ENCODE measurements around the gene COL18A1. TPM values are rescaled to one million over a fixed set of nuclear protein-coding genes. Genes with fewer than 3 reads are reported as not detected.

Gene COL18A1
- total and polyA plus RNA-seq, 9 of the 15 experiments (the other 6 are each of a cell fraction or from before 2014, with no cell fraction given) = 0.14 to 16.4 (median 2.0) TPM

DNA sequence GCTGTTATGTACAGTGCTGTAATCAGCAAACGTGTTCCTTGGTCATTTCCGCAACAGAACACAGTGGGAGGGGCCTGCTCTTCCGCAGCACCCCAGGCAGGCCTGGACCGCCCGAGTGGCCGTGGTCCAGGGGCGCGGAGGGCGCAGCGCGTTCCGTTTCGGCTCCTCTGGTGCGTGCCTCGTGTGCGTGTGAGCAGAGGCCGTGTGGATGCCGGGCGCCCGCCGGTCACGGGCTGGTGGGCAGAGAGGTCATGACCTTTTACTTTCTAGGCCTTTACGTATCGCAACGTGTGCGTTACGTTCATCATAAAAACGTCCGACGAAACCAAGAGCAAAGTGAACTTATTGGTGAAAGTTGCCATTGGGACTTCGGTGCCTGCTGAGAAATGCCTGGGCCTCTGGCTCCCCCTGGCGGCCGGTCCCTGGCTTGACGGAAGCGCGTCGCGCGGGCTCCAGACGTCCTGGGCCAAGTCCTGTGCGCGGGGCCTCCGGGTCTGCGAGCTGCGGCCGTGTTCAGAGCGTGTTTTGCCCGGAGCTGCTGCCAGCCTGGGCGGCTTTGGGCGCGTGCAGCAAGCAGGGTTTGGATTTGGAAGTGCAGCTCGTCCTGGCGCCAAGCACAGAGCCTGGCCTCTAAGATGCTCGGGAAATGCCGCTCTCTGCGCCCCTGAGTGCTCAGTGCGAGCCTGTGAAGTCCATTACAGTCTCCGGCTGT, 34.4 kb downstream of the COL18A1 start (continued):
- TF ChIP-seq CC2D1A (IDR thresholded peaks at IDR 0.05) = peak; percentile 88
- peak; percentile 62 for TF ChIP-seq POLR2G (IDR thresholded peaks at IDR 0.05; ENCODE audit: low read depth, low read length)
- no peak for TF ChIP-seq ZNF589 (CRISPR knock-in tag; IDR thresholded peaks at IDR 0.05; ENCODE audit: low read depth)
- TF ChIP-seq SMC3 (conservative IDR thresholded peaks at IDR 0.05; ENCODE audit: insufficient read depth, low read depth, low read length) = peak; percentile 100
- TF ChIP-seq TOE1 (IDR thresholded peaks at IDR 0.05; ENCODE audit: borderline replicate concordance) = no peak
- TF ChIP-seq TOE1 (CRISPR knock-in tag; IDR thresholded peaks at IDR 0.05; ENCODE audit: borderline replicate concordance, low read depth) = peak; percentile 84; the same call in 1 of the 2 replicates
- TF ChIP-seq MBD2 (IDR thresholded peaks at IDR 0.05; ENCODE audit: borderline replicate concordance, low read depth) = no peak
- 0 out of 2 replicates have a peak, but pooled peaks have one; percentile 78 for TF ChIP-seq ZNF12 (CRISPR knock-in tag; IDR thresholded peaks at IDR 0.05)
- TF ChIP-seq MTA3 (IDR thresholded peaks at IDR 0.05; ENCODE audit: borderline replicate concordance) = peak; percentile 87
- TF ChIP-seq ZNF263 (CRISPR knock-in tag; IDR thresholded peaks at IDR 0.05; ENCODE audit: borderline replicate concordance) = peak; percentile 69; the same call in 1 of the 2 replicates
- no peak for TF ChIP-seq FOXP1 (CRISPR knock-in tag; IDR thresholded peaks at IDR 0.05)
- 0 out of 2 replicates have a peak, but pooled peaks have one; percentile 44 for TF ChIP-seq ZNF76 (CRISPR knock-in tag; IDR thresholded peaks at IDR 0.05; ENCODE audit: borderline replicate concordance)
- peak; percentile 50 for TF ChIP-seq HNRNPLL (IDR thresholded peaks at IDR 0.05; ENCODE audit: low read depth, low read length, poor library complexity, severe bottlenecking)
- TF ChIP-seq, protein P1, sequence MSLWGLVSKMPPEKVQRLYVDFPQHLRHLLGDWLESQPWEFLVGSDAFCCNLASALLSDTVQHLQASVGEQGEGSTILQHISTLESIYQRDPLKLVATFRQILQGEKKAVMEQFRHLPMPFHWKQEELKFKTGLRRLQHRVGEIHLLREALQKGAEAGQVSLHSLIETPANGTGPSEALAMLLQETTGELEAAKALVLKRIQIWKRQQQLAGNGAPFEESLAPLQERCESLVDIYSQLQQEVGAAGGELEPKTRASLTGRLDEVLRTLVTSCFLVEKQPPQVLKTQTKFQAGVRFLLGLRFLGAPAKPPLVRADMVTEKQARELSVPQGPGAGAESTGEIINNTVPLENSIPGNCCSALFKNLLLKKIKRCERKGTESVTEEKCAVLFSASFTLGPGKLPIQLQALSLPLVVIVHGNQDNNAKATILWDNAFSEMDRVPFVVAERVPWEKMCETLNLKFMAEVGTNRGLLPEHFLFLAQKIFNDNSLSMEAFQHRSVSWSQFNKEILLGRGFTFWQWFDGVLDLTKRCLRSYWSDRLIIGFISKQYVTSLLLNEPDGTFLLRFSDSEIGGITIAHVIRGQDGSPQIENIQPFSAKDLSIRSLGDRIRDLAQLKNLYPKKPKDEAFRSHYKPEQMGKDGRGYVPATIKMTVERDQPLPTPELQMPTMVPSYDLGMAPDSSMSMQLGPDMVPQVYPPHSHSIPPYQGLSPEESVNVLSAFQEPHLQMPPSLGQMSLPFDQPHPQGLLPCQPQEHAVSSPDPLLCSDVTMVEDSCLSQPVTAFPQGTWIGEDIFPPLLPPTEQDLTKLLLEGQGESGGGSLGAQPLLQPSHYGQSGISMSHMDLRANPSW (CRISPR knock-in tag; IDR thresholded peaks at IDR 0.05) = peak; percentile 85; the same call in 1 of the 2 replicates
- no peak for TF ChIP-seq RHOXF2B (CRISPR knock-in tag; conservative IDR thresholded peaks at IDR 0.05)
- no peak for TF ChIP-seq ZSCAN29 (IDR thresholded peaks at IDR 0.05)
- TF ChIP-seq ZNF586 (CRISPR knock-in tag; conservative IDR thresholded peaks at IDR 0.05) = no peak
- peak; percentile 61; the same call in 1 of the 2 replicates for TF ChIP-seq ZNF431 (CRISPR knock-in tag; IDR thresholded peaks at IDR 0.05)
- TF ChIP-seq MEF2A (IDR thresholded peaks at IDR 0.05; ENCODE audit: control insufficient read depth, low read depth, low read length) = no peak
- TF ChIP-seq ZNF740 (CRISPR knock-in tag; IDR thresholded peaks at IDR 0.05) = peak; percentile 65; the same call in 1 of the 2 replicates
- no peak for TF ChIP-seq ZNF740 (tag; IDR thresholded peaks at IDR 0.05)
- TF ChIP-seq CBX1 (IDR thresholded peaks at IDR 0.05; ENCODE audit: low read depth) = no peak
- no peak for TF ChIP-seq TCFL5 (CRISPR knock-in tag; conservative IDR thresholded peaks at IDR 0.05)
- peak; percentile 37; the same call in 1 of the 2 replicates for TF ChIP-seq HCFC1 (IDR thresholded peaks at IDR 0.05; ENCODE audit: low read depth, low read length)
